Lower leg skin (tissue), 4 donors: ENCODE measurements around the gene IRF6. TPM values are rescaled to one million over a fixed set of nuclear protein-coding genes. Genes with fewer than 3 reads are reported as not detected.
A peak's percentile ranks its signal among the peaks of the same experiment; 100 is the strongest.

Experiments
- DNase-seq, 2 donors: peaks; one replicate each; pipeline ENCODE4 v3.0.0-alpha.2; 2019; ENCODE audit warnings: low spot score in 2 of 2
- H3K4me3 ChIP-seq: fragments of 200-600 bp; sonication (generic); 2 replicates; pipeline ENCODE4 v1.5.1; 2017; ENCODE audit warnings: mild to moderate bottlenecking, low read depth; ENCODE audit not compliant: poor library complexity, severe bottlenecking
- CTCF ChIP-seq, 3 donors: fragments of 450-650 bp; IDR thresholded peaks; one replicate each; pipeline ENCODE4 v1.5.1; 2016; ENCODE audit warnings: antibody characterized with exemption in 3 of 3, mild to moderate bottlenecking in 3 of 3, moderate library complexity in 2 of 3
- POLR2A ChIP-seq, 2 donors: fragments of 450-650 bp; IDR thresholded peaks; one replicate each; pipeline ENCODE4 v1.6.1; 2016 to 2017; ENCODE audit warnings: antibody characterized with exemption in 2 of 2, mild to moderate bottlenecking in 1 of 2, moderate library complexity in 1 of 2
- WGBS, 2 donors: methylation state at CpG; one replicate each; pipeline ENCODE4 v1.1.5; 2018; 5-methylcytosine and 5-hydroxymethylcytosine counted together
- intact Hi-C: fragments of 100-400 bp; cut with DNase I; formaldehyde crosslinking; loops from one replicate; pipeline ENCODE4 v1.15.0; 2023; ENCODE audit warnings: low total_unique reads
- total RNA-seq, 4 donors: library from RNA; depleted of rRNA; stranded (reverse); fragments of >200 nt; gene quantifications; one replicate each; pipeline ENCODE4 v1.1.0, GENCODE V29; 2016

The IRF6 gene
- total RNA-seq, 4 donors from 2014 or later: 166 to 198 (median 176) TPM

GRCh38 chr1:209756615-209757445 is 49.1 kb downstream of the IRF6 start:
- TF ChIP-seq POLR2A (IDR thresholded peaks at IDR 0.05) (no peak), CTCF (IDR thresholded peaks at IDR 0.05) (no peak)
- DNase-seq: no peak
- intact Hi-C loops: no loop called here
- H3K4me3 ChIP-seq: no peak overlapping the region
- WGBS, 2 donors: 72 to 84% methylated on average over 5 of the region's 5 CpGs

- TF ChIP-seq CTCF (IDR thresholded peaks at IDR 0.05) (no peak), POLR2A (IDR thresholded peaks at IDR 0.05) (no peak)
- DNase-seq: peak in 1 of 2 donors; percentile 40
- H3K4me3 ChIP-seq: no peak within 1 kb of the TSS
- WGBS, 2 donors: 60 to 70% methylated on average over 10 of the region's 10 CpGs
- intact Hi-C loops: no loop called here
Measured at GRCh38 chr1:209755926-209756614, 49.9 kb downstream of the IRF6 start, which contains the start of gene TRAF3IP3. Gene TRAF3IP3 (plus strand): TSS chr1:209756053. CDS start chr1:209760040, 3,987 bp downstream.

GRCh38 chr1:209755256-209755655 is 50.7 kb downstream of the IRF6 start:
- WGBS, 2 donors: 82 to 83% methylated on average over 1 of the region's 1 CpG

GRCh38 chr1:209752890-209753289 is 53.1 kb downstream of the IRF6 start:
- WGBS, 2 donors: 88 to 94% methylated on average over 3 of the region's 3 CpGs
- no peak overlapping the region for H3K4me3 ChIP-seq
- TF ChIP-seq POLR2A (IDR thresholded peaks at IDR 0.05) (no peak), CTCF (IDR thresholded peaks at IDR 0.05) (no peak)
- DNase-seq: no peak
- intact Hi-C loops: no loop called here

More at GRCh38 chr1:209755256-209755655, 50.7 kb downstream of the IRF6 start:
- no peak for DNase-seq
- no peak overlapping the region for H3K4me3 ChIP-seq
- no peak for TF ChIP-seq CTCF (IDR thresholded peaks at IDR 0.05)
- no peak for TF ChIP-seq POLR2A (IDR thresholded peaks at IDR 0.05)
- intact Hi-C loops: no loop called here

- intact Hi-C loops: no loop called here
- DNase-seq: no peak
- no peak overlapping the region for H3K4me3 ChIP-seq
- TF ChIP-seq CTCF (IDR thresholded peaks at IDR 0.05) (no peak), POLR2A (IDR thresholded peaks at IDR 0.05) (no peak)
- WGBS, 2 donors: 71 to 82% methylated on average over 5 of the region's 5 CpGs
Measured at GRCh38 chr1:209751627-209752231, 54.2 kb downstream of the IRF6 start.
